Spleen (tissue), 7 donors: ENCODE measurements around the gene BLMH.

Source experiments
- POLR2A ChIP-seq, 3 donors: fragments of 450-650 bp; IDR thresholded peaks; one replicate each; pipeline ENCODE4 v1.5.1; 2017; ENCODE audit warnings: antibody characterized with exemption in 3 of 3, mild to moderate bottlenecking in 1 of 3
- POLR2AphosphoS5 ChIP-seq, 3 donors: sonication (generic); formaldehyde crosslinking; IDR thresholded peaks; one replicate each; pipeline ENCODE4 v1.5.1; 2017; ENCODE audit warnings: antibody characterized with exemption in 3 of 3
- TF ChIP-seq, protein P1 (sequence below), 11 experiments: fragments of 200-600 bp in 7 of 11; fragments of 450-650 bp in 4 of 11; sonication (generic) in 4 of 11; IDR thresholded peaks in 8 of 11; conservative IDR thresholded peaks in 3 of 11; 1 replicate in 7 of 11; 2 replicates in 4 of 11; pipeline versions ENCODE4 v1.4.0 to v1.8.0; 2016 to 2021; ENCODE audit warnings: antibody characterized with exemption in 11 of 11, inconsistent platforms in 4 of 11, mild to moderate bottlenecking in 1 of 11
- donor health status: DM: no; HTN: no; CAD: no; lungs with moderate emphysema.
- donor health status: DM: no; HTN: no; CAD: no.
- donor health status: DM: no; HTN: no; CAD: no.

DNA sequence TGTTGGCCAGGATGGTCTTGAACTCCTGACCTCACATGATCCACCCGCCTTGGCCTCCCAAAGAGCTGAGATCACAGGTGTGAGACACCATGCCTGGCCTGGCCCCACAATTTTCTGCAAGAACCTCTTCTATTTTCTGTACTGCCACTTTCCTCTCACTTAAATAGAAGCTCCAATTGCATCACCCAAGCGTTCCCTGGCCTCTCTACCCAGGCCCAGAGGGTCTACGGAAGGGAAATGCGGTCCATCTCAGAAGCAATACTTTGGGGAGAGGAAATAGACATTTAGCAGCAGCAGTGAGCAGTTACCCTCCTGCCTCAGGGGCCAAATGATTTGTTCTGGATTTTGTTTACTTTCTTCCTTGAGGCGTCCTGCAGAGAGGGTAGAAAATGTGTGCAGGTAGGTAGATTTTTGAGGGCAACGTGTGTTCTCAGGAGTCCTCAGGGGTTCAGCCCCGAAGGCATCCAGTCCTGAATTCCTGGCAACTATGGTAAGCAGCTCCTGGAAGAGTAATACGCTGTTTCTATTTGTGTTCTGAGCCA, 67.3 kb downstream of the BLMH start:
- TF ChIP-seq, protein P1, sequence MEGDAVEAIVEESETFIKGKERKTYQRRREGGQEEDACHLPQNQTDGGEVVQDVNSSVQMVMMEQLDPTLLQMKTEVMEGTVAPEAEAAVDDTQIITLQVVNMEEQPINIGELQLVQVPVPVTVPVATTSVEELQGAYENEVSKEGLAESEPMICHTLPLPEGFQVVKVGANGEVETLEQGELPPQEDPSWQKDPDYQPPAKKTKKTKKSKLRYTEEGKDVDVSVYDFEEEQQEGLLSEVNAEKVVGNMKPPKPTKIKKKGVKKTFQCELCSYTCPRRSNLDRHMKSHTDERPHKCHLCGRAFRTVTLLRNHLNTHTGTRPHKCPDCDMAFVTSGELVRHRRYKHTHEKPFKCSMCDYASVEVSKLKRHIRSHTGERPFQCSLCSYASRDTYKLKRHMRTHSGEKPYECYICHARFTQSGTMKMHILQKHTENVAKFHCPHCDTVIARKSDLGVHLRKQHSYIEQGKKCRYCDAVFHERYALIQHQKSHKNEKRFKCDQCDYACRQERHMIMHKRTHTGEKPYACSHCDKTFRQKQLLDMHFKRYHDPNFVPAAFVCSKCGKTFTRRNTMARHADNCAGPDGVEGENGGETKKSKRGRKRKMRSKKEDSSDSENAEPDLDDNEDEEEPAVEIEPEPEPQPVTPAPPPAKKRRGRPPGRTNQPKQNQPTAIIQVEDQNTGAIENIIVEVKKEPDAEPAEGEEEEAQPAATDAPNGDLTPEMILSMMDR (IDR thresholded peaks at IDR 0.05 in 8 of 11, conservative IDR thresholded peaks at IDR 0.05 in 3 of 11), result no peak
- TF ChIP-seq POLR2A (IDR thresholded peaks at IDR 0.05), result no peak
- TF ChIP-seq POLR2AphosphoS5 (IDR thresholded peaks at IDR 0.05), result no peak
